Measurements from ENCODE around the gene RAMP2.
A peak's percentile ranks its signal among the peaks of the same experiment; 100 is the strongest.
"Not testable (repeated sequence)": the region's sequence is repeated elsewhere in the genome, so short reads cannot be mapped to it uniquely, and the experiment has no call there.

The RAMP2 gene, protein sequence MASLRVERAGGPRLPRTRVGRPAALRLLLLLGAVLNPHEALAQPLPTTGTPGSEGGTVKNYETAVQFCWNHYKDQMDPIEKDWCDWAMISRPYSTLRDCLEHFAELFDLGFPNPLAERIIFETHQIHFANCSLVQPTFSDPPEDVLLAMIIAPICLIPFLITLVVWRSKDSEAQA

DNA sequence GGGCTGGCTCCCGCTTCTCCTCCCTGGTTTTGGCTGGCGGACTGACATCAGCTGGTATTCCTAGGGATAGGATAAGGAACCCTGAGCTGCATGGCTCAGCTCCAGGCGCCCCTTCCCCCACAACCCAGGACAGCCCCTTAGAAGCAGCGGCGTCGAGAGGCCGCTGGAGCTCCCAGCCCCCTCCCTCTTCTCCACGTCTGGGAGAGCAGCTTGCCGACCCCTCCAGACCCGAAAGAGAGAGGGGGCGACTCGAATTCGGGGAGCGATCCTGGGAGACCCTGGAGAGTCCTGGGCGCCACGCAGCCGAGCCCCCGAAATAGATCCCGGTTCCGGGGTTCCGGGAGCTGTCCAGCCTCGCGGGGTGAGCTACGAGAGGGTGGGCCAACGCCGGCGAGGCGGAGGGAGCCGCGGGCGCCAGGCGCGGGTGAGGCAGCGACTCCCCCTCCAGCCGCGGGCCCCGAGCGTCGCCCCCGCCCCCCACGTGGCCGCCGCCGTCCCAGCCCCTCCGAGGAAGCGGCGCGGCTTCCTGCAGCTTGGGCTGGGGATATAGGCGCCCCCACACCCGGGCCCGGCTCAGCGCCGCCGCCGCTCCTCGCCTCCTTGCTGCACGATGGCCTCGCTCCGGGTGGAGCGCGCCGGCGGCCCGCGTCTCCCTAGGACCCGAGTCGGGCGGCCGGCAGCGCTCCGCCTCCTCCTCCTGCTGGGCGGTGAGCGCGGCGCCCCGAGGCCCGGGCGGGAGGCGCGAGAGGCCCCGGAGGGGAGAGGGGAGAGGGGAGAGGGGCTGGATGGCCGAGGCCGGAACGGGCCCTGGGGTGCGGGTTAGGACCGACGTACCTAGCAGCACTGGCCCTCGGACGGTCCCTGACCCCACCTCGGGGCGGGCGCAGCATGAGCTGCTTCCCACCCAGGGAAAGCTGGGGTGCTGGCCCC lies at the start of gene RAMP2:
Gene RAMP2, plus strand, starts transcription at position 576 of the 930 bp plus-strand sequence. Its CDS starts 35 bp downstream, at position 611.
- no peak for DNase-seq

DNA sequence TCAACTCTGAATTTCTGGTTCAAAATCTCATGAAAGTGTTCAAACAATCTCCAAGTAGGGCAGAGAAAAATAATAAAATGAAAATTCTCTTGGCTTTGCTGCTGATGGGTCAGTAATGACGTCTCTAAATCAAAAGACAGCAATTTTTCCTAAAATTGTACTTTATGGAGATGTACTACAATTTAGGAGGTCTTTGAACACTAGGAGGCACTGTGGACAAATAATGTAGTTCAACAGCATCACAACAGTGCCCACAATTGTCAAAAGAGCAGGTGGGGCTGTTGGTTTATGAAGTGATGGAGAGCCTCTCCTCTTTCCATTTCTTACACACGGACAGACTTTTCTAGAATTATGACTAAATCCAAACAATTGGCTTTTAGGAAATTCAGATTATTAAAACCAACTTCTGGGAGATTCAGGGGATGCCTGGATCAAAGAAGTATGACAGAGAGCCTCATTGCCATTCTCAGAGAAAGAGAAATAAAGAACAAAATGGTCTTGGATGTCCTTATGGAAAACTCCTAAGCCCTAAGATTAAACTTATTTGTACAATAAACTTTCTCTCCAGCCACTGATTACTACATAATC lies 39.9 kb upstream of the RAMP2 start:
- no peak for DNase-seq

DNA sequence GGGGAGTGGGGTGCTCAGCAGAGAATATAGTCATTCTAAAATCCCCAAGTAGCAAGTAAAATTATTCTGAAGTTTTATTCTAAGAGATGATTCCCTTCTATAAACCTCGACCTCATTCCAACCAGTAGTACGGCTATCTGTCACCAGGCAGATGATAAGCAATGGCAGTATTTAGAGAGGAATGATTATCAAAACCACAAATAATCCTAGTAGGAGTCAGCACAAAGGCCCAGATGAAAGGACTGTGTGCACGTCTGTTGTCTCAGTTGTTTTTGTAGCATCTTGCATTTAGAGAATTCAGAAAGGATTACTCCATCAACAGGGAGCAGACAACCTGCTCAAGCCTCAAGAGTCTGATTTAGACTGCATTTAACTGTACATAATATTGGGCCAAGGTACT lies 37.4 kb upstream of the RAMP2 start:
- DNase-seq = no peak

DNA sequence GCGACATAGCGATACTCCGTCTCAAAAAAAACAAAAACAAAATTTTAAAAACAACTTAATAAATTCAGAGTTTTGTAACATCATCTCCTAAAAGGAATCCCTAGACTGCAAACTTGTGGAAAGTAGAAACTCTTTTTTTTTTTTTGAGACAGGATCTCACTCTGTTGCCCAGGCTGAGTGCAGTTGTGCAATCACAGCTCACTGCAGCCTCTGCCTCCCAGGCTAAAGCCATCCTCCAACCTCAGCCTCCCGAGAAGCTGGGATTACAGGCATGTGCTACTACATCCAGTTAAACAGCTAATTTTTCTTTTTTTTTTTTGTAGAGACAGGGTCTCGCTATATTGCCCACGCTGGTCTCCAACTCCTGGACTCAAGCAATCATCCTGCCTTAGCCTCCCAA lies 35.9 kb upstream of the RAMP2 start:
- DNase-seq = no peak

DNA sequence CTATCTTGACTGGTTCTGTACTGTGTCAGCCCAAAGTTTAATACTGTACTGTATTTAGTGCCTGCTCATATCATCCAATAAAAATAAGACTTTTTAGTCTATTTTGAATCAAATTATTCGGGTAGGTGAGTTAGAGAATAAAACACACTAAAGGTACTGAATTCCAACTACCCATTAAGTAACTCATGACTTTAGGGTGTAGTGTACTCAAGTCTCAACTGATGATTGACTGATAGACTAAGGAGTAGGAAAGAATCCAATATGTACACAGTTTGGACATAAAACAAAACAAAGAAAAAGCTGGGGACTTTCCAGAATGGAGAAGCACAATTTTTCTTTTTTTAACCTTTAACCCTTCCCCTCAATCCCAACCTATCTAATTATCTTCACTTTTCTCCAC lies 20.3 kb upstream of the RAMP2 start:
- no peak for DNase-seq

DNA sequence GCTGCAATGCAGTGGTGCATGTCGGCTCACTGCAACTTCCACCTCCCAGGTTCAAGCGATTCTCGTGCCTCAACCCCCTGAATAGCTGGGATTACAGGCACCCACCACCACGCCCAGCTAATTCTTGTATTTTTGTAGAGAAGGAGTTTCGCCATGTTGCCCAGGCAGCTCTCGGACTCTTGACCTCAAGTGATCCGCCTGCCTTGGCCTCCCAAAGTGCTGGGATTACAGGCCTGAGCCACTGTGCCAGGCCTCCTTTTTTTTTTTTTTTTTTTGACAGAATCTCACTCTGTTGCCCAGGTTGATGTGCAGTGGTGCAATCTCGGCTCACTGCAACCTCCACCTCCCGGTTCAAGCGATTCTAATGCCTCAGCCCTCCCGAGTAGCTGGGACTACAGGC lies 18.1 kb upstream of the RAMP2 start:
- not testable (repeated sequence) for DNase-seq

DNA sequence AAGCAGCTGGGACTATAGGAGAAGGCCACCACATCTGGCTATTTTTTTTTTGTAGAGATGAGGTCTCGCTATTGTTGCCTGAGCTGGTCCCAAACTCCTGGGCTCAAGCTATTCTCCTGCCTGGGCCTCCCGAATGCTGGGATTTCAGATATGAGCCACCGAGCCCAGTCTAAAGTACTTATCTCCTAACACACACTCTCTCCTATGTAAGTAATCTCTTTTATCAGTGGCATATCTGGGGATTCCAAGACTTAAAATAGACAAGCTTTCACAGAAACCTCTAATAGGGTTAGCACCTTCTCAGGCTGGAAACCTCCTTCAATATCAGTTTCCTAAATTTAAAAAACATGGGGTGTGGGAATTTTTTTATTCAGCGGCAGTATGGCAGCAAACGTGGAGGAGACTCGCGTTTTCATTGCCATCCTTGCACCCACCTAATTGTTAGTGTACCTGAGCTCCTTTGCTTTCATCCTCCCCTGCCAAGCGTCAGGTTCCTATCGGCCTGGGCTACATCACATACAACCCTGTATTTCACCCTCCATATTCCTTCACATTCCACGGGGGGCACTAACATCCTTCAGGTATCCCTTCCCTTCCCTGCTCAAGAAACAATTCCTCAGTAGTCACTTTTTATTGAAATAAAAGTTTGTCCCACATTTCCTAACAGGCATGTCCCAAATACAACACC lies 17.3 kb upstream of the RAMP2 start:
- no peak for DNase-seq

DNA sequence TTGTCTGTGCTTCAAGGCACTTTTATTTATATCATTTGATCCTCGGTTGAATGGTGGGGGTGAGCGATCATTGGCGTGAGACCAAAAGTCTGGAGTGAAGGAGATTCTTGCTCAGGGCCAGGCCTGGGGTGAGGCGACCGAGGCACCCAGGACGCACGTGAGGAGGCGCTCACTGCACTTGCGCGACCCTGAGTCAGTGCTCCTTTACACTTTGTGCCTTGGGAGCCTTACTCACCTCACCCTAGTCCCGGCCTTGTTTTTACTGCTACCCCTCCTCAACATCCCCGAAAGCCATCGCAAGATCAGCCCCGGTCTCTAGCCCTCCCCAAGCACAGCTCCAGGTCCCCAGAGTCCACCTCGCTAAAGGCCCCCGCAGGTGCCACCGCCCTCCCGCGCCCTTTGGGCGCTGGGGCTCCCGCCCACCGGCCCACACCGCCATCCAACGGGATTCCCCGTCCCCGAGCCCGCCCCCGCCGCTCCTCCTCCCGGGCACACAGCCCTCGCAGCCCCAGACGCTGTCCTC lies 16.7 kb upstream of the RAMP2 start:
- DNase-seq = peak; percentile 76 to 80

DNA sequence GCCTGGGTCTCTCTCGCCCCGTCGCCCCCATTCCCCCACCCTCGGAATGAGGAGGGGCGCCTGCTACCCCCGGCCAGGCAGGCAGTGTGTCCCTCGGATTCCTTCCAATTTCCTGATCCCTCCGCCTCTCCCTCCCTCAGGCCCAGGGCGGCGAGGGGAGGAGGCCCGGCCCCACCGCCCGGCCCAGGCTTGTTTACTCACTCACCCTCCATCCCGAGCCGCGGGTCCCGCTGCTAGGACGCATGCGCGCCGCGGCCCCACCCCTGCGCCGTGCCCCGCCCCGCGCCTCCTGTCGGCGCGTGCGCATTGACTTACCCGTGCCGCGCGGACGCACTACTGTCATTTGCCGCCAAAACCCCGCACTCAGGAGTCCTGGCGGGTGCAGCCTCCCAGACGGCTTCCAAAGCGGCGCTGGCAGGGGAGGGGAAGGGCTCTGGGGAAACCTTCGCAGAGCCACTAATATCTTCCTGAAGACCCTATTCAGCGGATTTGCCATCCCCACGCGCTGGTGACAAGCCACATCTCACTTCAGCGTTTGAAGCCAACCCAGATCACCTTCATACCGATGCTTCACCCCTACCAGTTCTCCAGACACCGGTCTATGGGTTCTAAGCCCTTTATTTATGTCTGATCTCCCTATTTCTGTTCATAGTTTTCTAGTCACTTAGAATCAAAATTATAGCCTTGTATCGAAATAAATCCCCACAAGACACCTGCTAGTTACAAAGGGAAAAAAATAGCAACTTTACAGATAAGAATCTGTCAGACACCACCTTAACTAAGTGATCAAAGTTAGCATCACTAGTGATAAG lies 16.0 kb upstream of the RAMP2 start, which contains the start of gene EZH1:
Gene EZH1, minus strand, starts transcription at position 235 of the 812 bp plus-strand sequence. CDS start 16,099 bp downstream, outside the sequence.
- peak; percentile 88 to 91 for DNase-seq

DNA sequence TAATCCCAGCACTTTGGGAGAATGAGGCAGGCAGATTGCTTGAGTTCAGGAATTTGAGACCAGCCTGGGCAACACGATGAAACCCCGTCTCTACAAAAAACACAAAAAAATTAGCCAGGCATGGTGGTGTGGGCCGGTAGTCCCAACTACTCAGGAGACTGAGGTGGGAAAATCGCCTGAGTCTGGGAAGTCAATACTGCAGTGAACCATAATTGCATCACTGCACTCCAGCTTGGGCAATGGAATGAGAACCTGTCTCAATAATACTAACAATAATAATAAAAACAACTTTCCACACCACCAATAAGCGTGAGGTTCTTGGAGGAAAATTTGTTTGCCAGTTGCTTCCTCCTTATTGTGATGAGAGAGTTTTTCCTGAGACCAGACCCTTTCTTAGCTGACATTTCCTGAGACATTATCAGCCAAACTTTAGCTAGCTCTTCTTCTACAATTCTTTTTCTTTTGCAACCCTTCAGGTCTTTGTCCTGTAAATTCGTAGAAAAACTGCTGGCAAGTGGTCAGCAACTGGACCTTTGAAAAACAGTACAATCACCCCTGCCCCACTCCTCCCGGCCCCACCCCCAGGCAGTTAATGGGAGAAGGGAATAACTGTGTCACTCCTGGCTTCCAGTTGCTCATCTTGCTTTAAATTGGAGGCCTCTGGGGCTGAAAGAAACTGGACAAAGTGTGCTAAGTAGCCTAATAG lies 12.7 kb upstream of the RAMP2 start:
- no peak for DNase-seq

DNA sequence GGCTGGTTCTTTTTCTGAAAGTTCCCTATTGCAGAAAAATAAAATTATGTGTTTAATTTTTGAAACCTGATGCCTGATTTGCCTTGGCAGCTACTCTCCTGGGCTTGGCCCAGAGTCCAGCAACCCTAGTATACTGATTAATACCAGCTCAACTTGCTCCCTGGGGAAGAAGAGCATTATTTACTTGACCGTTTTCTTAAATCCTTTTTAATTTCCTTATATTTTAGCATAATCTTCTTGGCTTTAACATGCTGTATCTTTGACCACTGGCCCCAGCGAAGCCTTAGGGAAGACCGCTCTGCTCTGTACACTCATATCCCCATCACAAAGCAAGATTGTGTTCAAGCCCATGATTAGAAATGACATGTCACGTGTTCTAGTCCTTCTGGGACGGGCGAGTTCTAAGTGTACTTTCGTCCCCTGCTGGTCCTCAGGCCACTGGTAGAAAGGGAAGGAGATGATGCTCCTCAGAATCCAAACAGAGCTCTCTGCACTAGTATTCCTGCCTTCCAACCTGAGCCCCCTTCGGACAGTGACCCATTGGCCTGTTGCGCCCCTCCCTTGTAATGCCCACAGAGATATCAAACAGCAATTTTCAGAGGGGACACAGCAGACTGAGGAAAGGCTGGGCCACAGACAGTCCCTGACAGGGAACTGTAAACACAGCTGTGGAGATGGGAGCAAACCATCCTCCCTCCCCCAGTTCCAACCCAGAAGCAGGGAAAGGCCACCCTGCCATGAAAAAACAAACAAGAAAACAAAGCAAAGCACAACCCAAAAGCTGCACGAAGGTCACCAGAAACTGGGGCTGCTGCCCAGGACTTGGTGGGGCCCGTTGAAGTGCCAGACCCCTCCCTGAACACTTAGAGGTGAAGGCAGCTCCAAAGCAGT lies 11.9 kb upstream of the RAMP2 start:
- DNase-seq = no peak

DNA sequence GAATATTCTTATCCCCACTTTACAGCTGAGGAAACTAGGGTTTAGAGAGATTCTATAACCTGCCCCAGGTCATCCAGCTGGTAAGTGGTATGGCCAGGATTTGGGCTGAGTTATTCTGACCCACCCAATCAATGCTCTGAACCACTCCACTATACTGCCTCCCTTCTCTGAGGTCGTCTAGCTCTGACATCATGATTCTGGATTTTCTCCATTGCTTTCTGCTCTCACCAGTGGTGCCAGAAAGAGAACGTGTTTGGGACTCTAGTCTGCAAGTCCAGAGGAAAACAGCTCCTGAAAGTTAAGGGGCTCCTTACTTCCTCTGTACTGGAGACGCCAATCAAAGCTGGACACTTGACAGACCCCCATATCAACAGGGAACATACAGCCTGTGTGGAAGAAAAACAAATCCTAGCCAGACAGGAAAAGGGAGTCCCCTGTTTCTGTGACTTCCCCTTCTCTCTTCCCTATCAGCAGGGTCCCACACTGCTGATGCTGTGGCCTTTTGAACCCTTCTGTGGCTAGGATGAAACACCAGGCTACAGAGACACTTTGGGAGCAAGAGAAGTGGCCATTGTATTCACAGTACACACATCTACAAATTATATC lies 10.2 kb upstream of the RAMP2 start:
- DNase-seq = no peak

DNA sequence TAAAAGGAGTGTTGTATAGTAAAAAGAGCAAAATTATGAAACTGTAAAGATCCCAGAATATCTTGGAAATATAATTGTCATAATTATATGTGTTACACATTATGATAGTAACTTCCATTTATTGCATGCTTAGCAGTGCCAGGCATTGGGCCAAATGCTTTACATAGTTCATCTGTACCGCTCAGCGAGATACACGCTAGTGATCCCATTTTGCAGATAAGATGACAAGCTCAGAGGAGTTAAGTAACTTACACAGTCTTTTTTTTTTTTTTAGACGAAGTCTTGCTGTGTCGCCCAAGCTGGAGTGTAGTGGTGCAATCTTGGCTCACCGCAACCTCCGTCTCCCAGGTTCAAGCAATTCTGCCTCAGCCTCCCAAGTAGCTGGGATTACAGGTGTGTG lies 9.4 kb upstream of the RAMP2 start:
- DNase-seq = no peak

DNA sequence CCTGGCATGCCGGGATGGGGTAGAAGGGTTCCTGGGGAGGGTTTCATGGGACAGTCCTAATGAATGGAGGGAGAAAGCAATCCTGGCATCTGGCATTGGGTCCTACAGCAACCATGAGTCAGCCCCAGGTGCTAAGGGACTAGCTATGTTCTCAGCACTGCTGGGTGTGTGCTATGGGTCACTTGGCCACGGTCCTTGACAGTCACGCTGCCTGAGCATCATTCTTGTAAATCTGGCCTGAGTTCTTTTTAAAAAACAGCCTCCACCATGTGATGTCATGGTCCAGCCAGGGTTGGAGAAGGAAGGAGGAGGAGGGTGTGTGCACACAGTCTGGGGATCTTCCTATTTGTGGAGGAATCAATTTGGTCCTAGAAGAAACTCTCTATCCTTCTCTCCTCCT lies 6.2 kb upstream of the RAMP2 start:
- DNase-seq = no peak

DNA sequence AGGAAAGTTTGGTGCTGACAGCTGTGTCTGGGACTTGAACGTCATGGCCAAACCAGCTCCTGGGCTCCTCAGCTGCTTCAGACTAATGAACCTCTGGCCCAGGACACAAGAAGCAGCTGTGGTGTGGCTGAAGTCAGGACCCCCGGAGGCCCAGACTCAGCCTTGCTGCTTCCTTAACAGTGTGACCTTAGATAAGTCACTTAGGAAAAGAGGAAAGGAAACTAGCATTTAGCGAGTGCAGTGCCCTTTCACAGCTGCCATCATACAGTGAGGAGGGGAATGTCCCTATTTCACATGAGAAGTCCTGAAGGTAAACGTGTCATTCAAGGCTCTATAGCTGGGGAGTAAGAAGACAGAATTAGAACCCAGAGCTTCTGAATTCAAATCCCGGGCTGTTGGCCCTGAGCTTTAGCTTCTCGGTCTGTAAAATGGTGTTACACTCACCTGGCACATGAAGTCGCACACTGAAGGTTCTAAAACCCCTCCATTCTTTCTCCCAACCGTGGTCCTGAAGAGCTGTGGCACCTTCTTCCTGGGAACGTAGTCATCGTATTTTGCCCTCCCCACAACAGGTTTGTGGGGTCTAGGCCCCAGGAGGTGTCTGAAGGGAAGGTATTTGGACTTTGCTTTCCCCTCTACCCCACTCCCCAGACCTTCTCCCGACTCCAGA lies 910 bp upstream of the RAMP2 start:
- DNase-seq = no peak

DNA sequence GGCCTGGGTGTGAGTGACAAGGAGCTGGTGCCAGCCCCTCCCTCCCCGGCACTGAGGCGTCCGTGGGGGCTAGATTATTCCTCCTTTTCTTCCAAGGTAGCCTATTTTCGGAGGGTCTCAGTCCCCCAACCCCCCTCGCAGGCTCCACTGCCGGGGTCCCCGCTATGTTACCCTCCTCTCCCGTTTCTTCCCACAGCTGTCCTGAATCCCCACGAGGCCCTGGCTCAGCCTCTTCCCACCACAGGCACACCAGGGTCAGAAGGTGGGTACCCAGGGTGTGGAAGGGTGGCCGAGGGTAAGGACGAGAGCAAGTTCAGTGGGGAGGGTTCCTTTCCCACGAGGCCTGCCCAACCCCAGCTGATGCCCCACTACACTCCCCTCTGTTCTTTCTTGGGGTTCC lies 611 bp downstream of the RAMP2 start:
- no peak for DNase-seq

DNA sequence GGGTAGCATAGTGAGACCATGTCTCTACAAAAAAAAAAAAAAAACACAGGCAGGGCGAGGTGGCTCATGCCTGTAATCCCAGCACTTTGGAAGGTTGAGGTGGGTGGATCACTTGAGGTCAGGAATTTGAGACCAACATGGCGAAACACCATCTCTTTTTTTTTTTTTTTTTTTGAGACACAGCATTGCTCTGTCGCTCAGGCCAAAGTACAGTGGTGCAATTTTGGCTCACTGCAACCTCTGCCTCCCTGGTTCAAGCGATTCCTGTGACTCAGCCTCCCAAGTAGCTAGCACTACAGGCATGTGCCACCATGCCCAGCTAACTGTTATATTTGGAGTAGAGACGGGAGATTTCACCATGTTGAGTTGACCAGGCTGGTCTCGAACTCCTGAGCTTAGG lies 5.1 kb downstream of the RAMP2 start:
- DNase-seq = no peak

DNA sequence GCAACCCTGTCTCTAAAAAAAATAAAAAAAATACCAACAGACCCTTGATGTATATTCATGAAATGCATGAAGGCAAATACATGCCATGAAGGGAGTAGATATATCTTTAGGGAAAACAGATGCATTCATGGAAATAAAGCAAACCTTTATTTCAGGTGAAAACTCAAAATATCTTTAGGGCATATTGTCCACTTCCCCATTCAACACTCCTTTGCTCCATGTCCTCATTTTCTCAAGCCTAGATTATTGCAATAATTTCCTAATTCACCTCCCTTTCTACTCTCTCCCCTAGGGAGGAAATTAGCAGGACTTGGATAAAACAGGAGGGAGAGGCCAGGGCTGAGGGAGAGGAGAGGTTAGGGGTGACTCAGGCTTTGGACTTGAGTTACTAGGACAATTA lies 6.5 kb downstream of the RAMP2 start:
- no peak for DNase-seq

DNA sequence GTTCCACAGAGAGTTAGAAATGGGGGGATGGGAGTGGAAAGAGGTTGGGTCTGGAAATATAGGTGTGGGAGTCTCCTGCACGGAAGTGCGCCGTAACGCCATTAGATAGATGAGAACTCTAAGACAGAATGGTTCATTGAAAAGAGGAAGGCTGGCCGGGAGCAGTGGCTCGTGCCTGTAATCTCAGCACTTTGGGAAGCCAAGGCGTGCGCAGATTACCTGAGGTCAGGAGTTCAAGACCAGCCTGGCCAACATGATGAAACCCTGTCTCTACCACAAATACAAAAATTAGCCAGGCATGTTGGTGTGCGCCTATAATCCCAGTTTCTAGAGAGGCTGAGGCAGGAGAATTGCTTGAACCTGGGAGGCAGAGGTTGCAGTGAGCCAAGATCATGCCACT lies 7.0 kb downstream of the RAMP2 start:
- DNase-seq = not testable (repeated sequence)
